Osteoblast (primary cell): ENCODE results near the gene TRIM3. TPM values are rescaled to one million over a fixed set of nuclear protein-coding genes. Genes with fewer than 3 reads are reported as not detected.
A peak's percentile ranks its signal among the peaks of the same experiment; 100 is the strongest.

Experiments
- DNase-seq: peaks from one replicate; pipeline ENCODE4 v3.0.0; 2011; ENCODE audit warnings: low spot score, mixed read lengths; ENCODE audit not compliant: insufficient read length; ENCODE audit errors: missing footprints
- H2AFZ ChIP-seq: 2 replicates; pipeline ENCODE4 v1.6.0; 2011; ENCODE audit warnings: mild to moderate bottlenecking, low read length
- H3K27ac ChIP-seq: 2 replicates; pipeline ENCODE4 v1.5.1; 2011; ENCODE audit warnings: mild to moderate bottlenecking, low read depth, low read length, moderate library complexity
- H3K27me3 ChIP-seq: 2 replicates; pipeline ENCODE4 v1.6.0; 2012; ENCODE audit warnings: mild to moderate bottlenecking, control low read depth, inconsistent platforms, low read length, moderate library complexity; ENCODE audit not compliant: insufficient read depth
- H3K36me3 ChIP-seq: 2 replicates; pipeline ENCODE4 v1.5.1; 2011; ENCODE audit warnings: mild to moderate bottlenecking, low read length, control low read depth, moderate library complexity; ENCODE audit not compliant: insufficient read depth
- H3K4me1 ChIP-seq: 2 replicates; pipeline ENCODE4 v1.5.1; 2011; ENCODE audit warnings: mild to moderate bottlenecking, low read length, control low read depth, moderate library complexity; ENCODE audit not compliant: insufficient read depth
- H3K4me2 ChIP-seq: 2 replicates; pipeline ENCODE4 v1.6.0; 2011; ENCODE audit warnings: mild to moderate bottlenecking, low read length; ENCODE audit not compliant: insufficient read depth
- H3K4me3 ChIP-seq: fragments of 200-600 bp; sonication (generic); 3 replicates; pipeline ENCODE4 v1.5.1; 2012; ENCODE audit warnings: mild to moderate bottlenecking, low read length, inconsistent platforms; ENCODE audit not compliant: insufficient read depth
- H3K79me2 ChIP-seq: 2 replicates; pipeline ENCODE4 v1.6.0; 2012; ENCODE audit warnings: mild to moderate bottlenecking, low read length, control low read depth, inconsistent platforms; ENCODE audit not compliant: insufficient read depth
- H3K9me3 ChIP-seq: 2 replicates; pipeline ENCODE4 v1.5.1; 2011; ENCODE audit warnings: low read depth, low read length, control low read depth
- H4K20me1 ChIP-seq: 2 replicates; pipeline ENCODE4 v1.6.0; 2012; ENCODE audit warnings: mild to moderate bottlenecking, low read length, control low read depth; ENCODE audit not compliant: insufficient read depth
- CTCF ChIP-seq: IDR thresholded peaks from 2 replicates; pipeline ENCODE4 v1.5.1; 2011; ENCODE audit warnings: mild to moderate bottlenecking, low read depth, low read length, moderate library complexity; ENCODE audit errors: extremely low read depth
- total RNA-seq: library from RNA; depleted of rRNA; stranded (reverse); fragments of >200 nt; gene quantifications from 2 replicates; pipeline ENCODE4 v1.2.3, GENCODE V29; 2012

The TRIM3 gene
- total RNA-seq, 1 donor, result 25.3 TPM

GRCh38 chr11:6498544-6498943 is 24.8 kb upstream of the TRIM3 start:
- no peak for TF ChIP-seq CTCF
- Histone ChIP-seq H3K27ac (peak overlapping the region; percentile 40), H2AFZ (no peak overlapping the region)

GRCh38 chr11:6498121-6498520 is 24.4 kb upstream of the TRIM3 start:
- Histone ChIP-seq H3K79me2 (no peaks in the 10 kb centered on the region), H3K4me1 (peaks cover 32% of the 10 kb centered on the region), H4K20me1 (peaks cover 3% of the 10 kb centered on the region), H2AFZ (no peak overlapping the region), H3K27ac (peak overlapping the region; percentile 43), H3K4me3 (no peak overlapping the region), H3K9me3 (no peaks in the 10 kb centered on the region), H3K36me3 (peaks cover 10% of the 10 kb centered on the region), H3K27me3 (no peaks in the 10 kb centered on the region), H3K4me2 (no peak overlapping the region)
- TF ChIP-seq CTCF, result no peak
- DNase-seq, result peak; percentile 83

More at GRCh38 chr11:6498544-6498943, 24.8 kb upstream of the TRIM3 start:
- peaks cover 8% of the 10 kb centered on the region for H3K36me3 ChIP-seq
- no peaks in the 10 kb centered on the region for H3K79me2 ChIP-seq
- peaks cover 32% of the 10 kb centered on the region for H3K4me1 ChIP-seq
- H3K4me2 ChIP-seq, result no peak overlapping the region
- H3K4me3 ChIP-seq, result no peak overlapping the region
- H4K20me1 ChIP-seq, result peaks cover 3% of the 10 kb centered on the region
- no peaks in the 10 kb centered on the region for H3K9me3 ChIP-seq
- H3K27me3 ChIP-seq, result no peaks in the 10 kb centered on the region
- DNase-seq, result no peak

DNA sequence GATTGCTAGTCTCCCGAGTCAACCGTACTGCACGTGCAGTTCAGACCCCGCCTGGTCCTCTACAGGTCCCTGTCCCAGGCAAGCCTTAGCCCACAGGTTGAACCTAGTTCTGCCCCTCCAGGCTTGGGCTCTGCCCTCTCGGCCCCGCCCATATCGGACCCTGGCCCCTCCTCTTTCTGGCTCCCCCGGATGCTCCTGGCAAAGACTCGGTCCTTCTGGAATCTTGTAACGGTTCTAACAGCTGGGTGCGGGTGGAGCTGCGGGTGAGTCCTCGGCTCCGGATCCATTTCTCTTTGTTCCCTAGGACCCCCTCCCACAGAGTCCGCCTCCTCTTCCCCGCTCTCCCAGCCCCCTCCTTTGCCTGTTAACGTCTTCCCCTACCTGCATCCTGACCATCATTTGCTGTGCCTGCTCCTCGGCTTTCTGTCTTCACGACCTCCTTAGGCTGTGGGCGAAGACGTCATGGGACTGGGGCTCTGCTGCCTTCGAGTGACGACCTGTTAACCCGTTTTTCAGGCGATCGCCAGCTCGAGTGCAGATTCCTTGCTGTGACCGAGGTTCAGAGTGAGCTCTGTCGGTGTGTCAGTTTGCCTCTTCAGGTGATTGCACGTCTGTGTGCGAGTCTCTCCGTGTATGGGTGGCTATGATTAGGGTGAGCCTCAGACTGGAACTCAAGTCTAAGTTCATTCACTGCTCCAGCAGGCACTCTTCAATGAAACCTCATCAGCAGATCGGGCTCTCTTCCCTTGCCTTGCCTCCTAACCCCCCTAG is 23.5 kb upstream of the TRIM3 start, which contains the start of gene DNHD1:
Gene DNHD1, plus strand, starts transcription at position 212 of the 771 bp plus-strand sequence. CDS start 936 bp downstream, outside the sequence.
- peak; percentile 17 for DNase-seq
- peaks cover 3% of the 10 kb centered on the region for H4K20me1 ChIP-seq
- no peak within 1 kb of the TSS for H2AFZ ChIP-seq
- H3K4me1 ChIP-seq, result peaks cover 29% of the 10 kb centered on the region
- H3K27ac ChIP-seq, result peak within 1 kb of the TSS; percentile 43
- no peaks in the 10 kb centered on the region for H3K9me3 ChIP-seq
- no peaks in the 10 kb centered on the region for H3K27me3 ChIP-seq
- no peak for TF ChIP-seq CTCF
- peaks cover 18% of the 10 kb centered on the region for H3K36me3 ChIP-seq
- no peak within 1 kb of the TSS for H3K4me3 ChIP-seq
- no peaks in the 10 kb centered on the region for H3K79me2 ChIP-seq
- H3K4me2 ChIP-seq, result no peak within 1 kb of the TSS

DNA sequence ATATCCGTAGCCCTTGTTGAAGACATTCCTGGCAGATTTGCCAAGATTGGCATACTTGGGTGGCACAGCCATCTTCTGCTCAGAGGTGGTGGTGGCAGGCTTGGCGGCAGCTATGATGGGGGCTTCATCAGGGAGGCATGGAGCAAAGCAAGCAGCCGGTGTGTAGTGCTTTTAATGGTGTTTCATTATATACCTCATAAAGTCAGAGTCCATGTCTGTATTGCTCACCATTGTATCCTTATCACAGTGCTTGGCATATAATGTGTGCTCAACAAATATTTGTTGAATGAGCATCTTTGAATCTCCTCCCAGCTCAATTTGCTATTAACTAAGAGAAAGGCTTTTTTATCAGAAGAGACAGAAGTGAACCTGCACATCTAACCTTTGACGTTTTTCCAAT is 15.6 kb upstream of the TRIM3 start:
- Histone ChIP-seq H3K79me2 (peaks cover 17% of the 10 kb centered on the region), H3K27me3 (no peaks in the 10 kb centered on the region)
- no peak for TF ChIP-seq CTCF

More for the DNA sequence above, 15.6 kb upstream of the TRIM3 start:
- H3K9me3 ChIP-seq, result no peaks in the 10 kb centered on the region
- no peak overlapping the region for H2AFZ ChIP-seq
- H4K20me1 ChIP-seq, result peaks cover 3% of the 10 kb centered on the region
- DNase-seq, result no peak
- H3K4me3 ChIP-seq, result no peak overlapping the region
- H3K4me1 ChIP-seq, result no peaks in the 10 kb centered on the region
- no peak overlapping the region for H3K4me2 ChIP-seq
- peaks cover 49% of the 10 kb centered on the region for H3K36me3 ChIP-seq
- H3K27ac ChIP-seq, result no peak overlapping the region
